ENCODE measurements around the gene CSHL1.
"Not testable (repeated sequence)": the region's sequence is repeated elsewhere in the genome, so short reads cannot be mapped to it uniquely, and the experiment has no call there.

The CSHL1 gene

GRCh38 chr17:63917646-63918045, 6.6 kb upstream of the CSHL1 start:
- Histone ChIP-seq H3K27me3 (ENCODE audit: insufficient read depth, low read depth, severe bottlenecking) (no peaks in the 10 kb centered on the region), H3K9me3 (ENCODE audit: severe bottlenecking) (no peaks in the 10 kb centered on the region), H3K27ac (no peak overlapping the region), H3K36me3 (no peaks in the 10 kb centered on the region), H3K4me3 (ENCODE audit: low read depth, low read length) (no peak overlapping the region)
- no peak for DNase-seq
- no peak for TF ChIP-seq CTCF (IDR thresholded peaks at IDR 0.05; ENCODE audit: low read depth, low read length)

GRCh38 chr17:63917206-63917605, 6.1 kb upstream of the CSHL1 start:
- not testable (repeated sequence) for H3K4me3 ChIP-seq (ENCODE audit: low read depth, low read length); H3K9me3 ChIP-seq (ENCODE audit: severe bottlenecking); H3K27me3 ChIP-seq (ENCODE audit: insufficient read depth, low read depth, severe bottlenecking); H3K27ac ChIP-seq; H3K36me3 ChIP-seq; DNase-seq

GRCh38 chr17:63916566-63917185, 5.6 kb upstream of the CSHL1 start:
- H3K27ac ChIP-seq: no peak overlapping the region
- H3K36me3 ChIP-seq: no peaks in the 10 kb centered on the region
- DNase-seq: no peak
- H3K4me3 ChIP-seq (ENCODE audit: low read depth, low read length): no peak overlapping the region
- no peaks in the 10 kb centered on the region for H3K27me3 ChIP-seq (ENCODE audit: insufficient read depth, low read depth, severe bottlenecking)
- no peaks in the 10 kb centered on the region for H3K9me3 ChIP-seq (ENCODE audit: severe bottlenecking)
- TF ChIP-seq CTCF (IDR thresholded peaks at IDR 0.05; ENCODE audit: low read depth, low read length): no peak

- not testable (repeated sequence) for H3K9me3 ChIP-seq (ENCODE audit: severe bottlenecking); H3K27ac ChIP-seq; H3K4me3 ChIP-seq (ENCODE audit: low read depth, low read length); DNase-seq; H3K27me3 ChIP-seq (ENCODE audit: insufficient read depth, low read depth, severe bottlenecking); H3K36me3 ChIP-seq
Measured at GRCh38 chr17:63915753-63916152, 4.7 kb upstream of the CSHL1 start.

- DNase-seq: no peak
- Histone ChIP-seq H3K27ac (no peak overlapping the region), H3K4me3 (ENCODE audit: low read depth, low read length) (no peak overlapping the region), H3K36me3 (no peaks in the 10 kb centered on the region), H3K27me3 (ENCODE audit: insufficient read depth, low read depth, severe bottlenecking) (no peaks in the 10 kb centered on the region), H3K9me3 (ENCODE audit: severe bottlenecking) (no peaks in the 10 kb centered on the region)
- no peak for TF ChIP-seq CTCF (IDR thresholded peaks at IDR 0.05; ENCODE audit: low read depth, low read length)
Measured at GRCh38 chr17:63914471-63914870, 3.4 kb upstream of the CSHL1 start.

- no peaks in the 10 kb centered on the region for H3K36me3 ChIP-seq
- TF ChIP-seq CTCF (IDR thresholded peaks at IDR 0.05; ENCODE audit: low read depth, low read length): peak; percentile 81
- DNase-seq: peak; percentile 71
- no peaks in the 10 kb centered on the region for H3K27me3 ChIP-seq (ENCODE audit: insufficient read depth, low read depth, severe bottlenecking)
- no peak overlapping the region for H3K4me3 ChIP-seq (ENCODE audit: low read depth, low read length)
- H3K27ac ChIP-seq: no peak overlapping the region
- no peaks in the 10 kb centered on the region for H3K9me3 ChIP-seq (ENCODE audit: severe bottlenecking)
Measured at GRCh38 chr17:63911657-63912100, 621 bp upstream of the CSHL1 start.

GRCh38 chr17:63910096-63910495, 962 bp downstream of the CSHL1 start:
- TF ChIP-seq CTCF (IDR thresholded peaks at IDR 0.05; ENCODE audit: low read depth, low read length): no peak
- Histone ChIP-seq H3K36me3 (no peaks in the 10 kb centered on the region), H3K4me3 (ENCODE audit: low read depth, low read length) (no peak overlapping the region), H3K27me3 (ENCODE audit: insufficient read depth, low read depth, severe bottlenecking) (no peaks in the 10 kb centered on the region), H3K27ac (no peak overlapping the region), H3K9me3 (ENCODE audit: severe bottlenecking) (no peaks in the 10 kb centered on the region)
- no peak for DNase-seq

GRCh38 chr17:63909586-63909985, 1.5 kb downstream of the CSHL1 start:
- not testable (repeated sequence) for DNase-seq; H3K4me3 ChIP-seq (ENCODE audit: low read depth, low read length); H3K36me3 ChIP-seq; H3K27ac ChIP-seq; H3K27me3 ChIP-seq (ENCODE audit: insufficient read depth, low read depth, severe bottlenecking); H3K9me3 ChIP-seq (ENCODE audit: severe bottlenecking)

Data from WERI-Rb-1 (cell line).